PC-9 (cell line): Measurements from ENCODE around the gene LMO4. TPM values are rescaled to one million over a fixed set of nuclear protein-coding genes. Genes with fewer than 3 reads are reported as not detected.

Source experiments
- Bru-seq: library from RNA; stranded (reverse); fragments of 400-500 nt; gene quantifications from one replicate; lab custom pipeline; 2021; lab: Mats Ljungman, UMichigan
- BruChase-seq, 2 experiments: library from RNA; stranded (reverse); fragments of 400-500 nt; gene quantifications; one replicate each; lab custom pipeline; 2021; lab: Mats Ljungman, UMichigan
- BruUV-seq: library from RNA; stranded (reverse); fragments of 400-500 nt; replicated peaks from 2 replicates; lab custom pipeline; 2021; lab: Mats Ljungman, UMichigan
- CTCF ChIA-PET: fragments of 300-600 bp; sonication (Branson Sonifier 250); formaldehyde crosslinking; loops from one replicate; lab custom pipeline; 2022; ENCODE audit warnings: antibody characterized with exemption; lab: Charles Lee
- POLR2A ChIA-PET: fragments of 300-600 bp; sonication (Branson Sonifier 250); formaldehyde crosslinking; loops from one replicate; lab custom pipeline; 2022; ENCODE audit warnings: antibody characterized with exemption; ENCODE audit not compliant: unreplicated experiment; lab: Charles Lee
- DNase-seq, 2 experiments: peaks; one replicate each; pipeline versions ENCODE4 v3.0.0 to v3.0.0-alpha.2; 2015 to 2022; ENCODE audit warnings: mixed read lengths in 1 of 2
- H2AFZ ChIP-seq: fragments of 200-600 bp; sonication (generic); 2 replicates; pipeline ENCODE4 v1.8.1; 2017; ENCODE audit warnings: antibody characterized with exemption
- H3F3A ChIP-seq: fragments of 200-600 bp; sonication (generic); 2 replicates; pipeline ENCODE4 v1.8.1; 2017; ENCODE audit warnings: antibody characterized with exemption, mild to moderate bottlenecking, low read depth; ENCODE audit not compliant: insufficient read depth
- H3K27ac ChIP-seq: fragments of 200-600 bp; sonication (generic); 2 replicates; pipeline ENCODE4 v1.6.1; 2016; ENCODE audit warnings: mixed run types
- H3K27me3 ChIP-seq: fragments of 200-600 bp; sonication (generic); 2 replicates; pipeline ENCODE4 v1.6.1; 2016; ENCODE audit warnings: low read depth, mixed run types; ENCODE audit not compliant: insufficient read depth
- H3K36me3 ChIP-seq: fragments of 200-600 bp; sonication (generic); 2 replicates; pipeline ENCODE4 v1.6.1; 2016; ENCODE audit warnings: low read depth, mixed run types
- H3K4me1 ChIP-seq: fragments of 200-600 bp; sonication (generic); replicated peaks from 2 replicates; pipeline ENCODE4 v1.6.1; 2016; ENCODE audit warnings: mixed run types; ENCODE audit not compliant: insufficient read depth
- H3K4me2 ChIP-seq: fragments of 200-600 bp; sonication (generic); 2 replicates; pipeline ENCODE4 v1.6.1; 2017; ENCODE audit warnings: mixed run types
- H3K4me3 ChIP-seq: fragments of 200-600 bp; sonication (generic); 2 replicates; pipeline ENCODE4 v1.6.1; 2016; ENCODE audit warnings: mixed run types
- H3K79me2 ChIP-seq: fragments of 200-600 bp; sonication (generic); 2 replicates; pipeline ENCODE4 v1.6.1; 2017; ENCODE audit warnings: low read depth, mixed run types
- H3K9me2 ChIP-seq: fragments of 200-600 bp; sonication (generic); 2 replicates; pipeline ENCODE4 v1.8.1; 2017; ENCODE audit warnings: mild to moderate bottlenecking; ENCODE audit not compliant: insufficient read depth
- H3K9me3 ChIP-seq: fragments of 200-600 bp; sonication (generic); 2 replicates; pipeline ENCODE4 v1.8.1; 2016; ENCODE audit warnings: low read depth; ENCODE audit not compliant: insufficient read depth
- H4K20me1 ChIP-seq: fragments of 200-600 bp; sonication (generic); 2 replicates; pipeline ENCODE4 v1.8.1; 2017; ENCODE audit not compliant: insufficient read depth
- CTCF ChIP-seq: fragments of 200-600 bp; sonication (generic); conservative IDR thresholded peaks from 2 replicates; pipeline ENCODE4 v1.6.1; 2017; ENCODE audit warnings: mixed run types, antibody characterized with exemption, mild to moderate bottlenecking, moderate library complexity
- EZH2 ChIP-seq: fragments of 200-600 bp; sonication (generic); IDR thresholded peaks from 2 replicates; pipeline ENCODE4 v1.8.0; 2017; ENCODE audit warnings: antibody characterized with exemption, low read depth
- intact Hi-C: fragments of 100-400 bp; cut with micrococcal nuclease; formaldehyde crosslinking; loops from one replicate; pipeline ENCODE4 v1.10.0; 2022; ENCODE audit not compliant: unreplicated experiment
- long read RNA-seq: library from polyadenylated mRNA; stranded (forward); transcript quantifications from one replicate; pipeline ENCODE4 v2.0.0, GENCODE V29; 2022
- total RNA-seq: library from RNA; stranded (reverse); gene quantifications from 2 replicates; pipeline ENCODE4 v1.2.3, GENCODE V29; 2021

Gene LMO4
- 37.1 and 47.7 TPM in 2 replicates for total RNA-seq
- Bru-seq, nascent RNA = percentile 95 among the genes with signal in this experiment
- percentile 89 among the genes with signal in this experiment for BruChase-seq, experiment 1, labeled RNA remaining after a 2-hour chase
- BruChase-seq, experiment 2, labeled RNA remaining after a 6-hour chase = percentile 85 among the genes with signal in this experiment
- long read RNA-seq, full-length matches to known transcripts = 10 of 18 reads
- long read RNA-seq, partial matches to known transcripts = 0 of 18 reads
- long read RNA-seq, other reads (novel, unspliced or antisense) = 8 of 18 reads

GRCh38 chr1:87328272-87329050 lies at the start of gene LMO4:
TSS of gene LMO4 (plus strand) at chr1:87328880. CDS start at chr1:87332016, 3,136 bp downstream.
- Histone ChIP-seq H3K27ac (peak within 1 kb of the TSS; percentile 96), H3K4me2 (peak within 1 kb of the TSS; percentile 89), H3K9me2 (no peaks in the 10 kb centered on the region), H3K9me3 (no peaks in the 10 kb centered on the region), H2AFZ (peak within 1 kb of the TSS; percentile 98), H3K4me3 (peak within 1 kb of the TSS; percentile 96), H3F3A (peaks cover 27% of the 10 kb centered on the region), H3K79me2 (peaks cover 44% of the 10 kb centered on the region), H4K20me1 (peaks cover 27% of the 10 kb centered on the region), H3K4me1 (peaks cover 27% of the 10 kb centered on the region), H3K27me3 (no peaks in the 10 kb centered on the region), H3K36me3 (peaks cover 15% of the 10 kb centered on the region)
- intact Hi-C loops = loop anchor here (2.0 to 5.0 kb wide), 4 partner anchors 144 to 849 kb away; no protein-coding TSS in a partner anchor
- BruUV-seq = no TSS peak
- POLR2A ChIA-PET = interaction anchor here (0.6 kb wide), 2 partner anchors 414 to 733 kb away, joined by 4 to 11 read pairs; partner anchors contain the start of gene HS2ST1
- TF ChIP-seq EZH2 = no peak
- no peak for TF ChIP-seq CTCF
- peak; percentile 93 to 94 for DNase-seq
- CTCF ChIA-PET = interaction anchor here (0.6 kb wide), 1 partner anchor 23 kb away, joined by 3 read pairs; no protein-coding TSS in a partner anchor

- POLR2A ChIA-PET = no interaction called here
- Histone ChIP-seq H3K79me2 (no peaks in the 10 kb centered on the region), H3K36me3 (no peaks in the 10 kb centered on the region), H3K9me2 (no peaks in the 10 kb centered on the region), H3K27me3 (no peaks in the 10 kb centered on the region), H3F3A (no peaks in the 10 kb centered on the region), H3K4me2 (no peak overlapping the region), H3K4me3 (no peak overlapping the region), H3K4me1 (no peaks in the 10 kb centered on the region), H2AFZ (no peak overlapping the region), H3K9me3 (no peaks in the 10 kb centered on the region), H3K27ac (no peak overlapping the region), H4K20me1 (no peaks in the 10 kb centered on the region)
- BruUV-seq = no TSS peak
- TF ChIP-seq CTCF = no peak
- no peak for TF ChIP-seq EZH2
- CTCF ChIA-PET = interaction anchor here (0.6 kb wide), 1 partner anchor 88 kb away, joined by 4 read pairs; no protein-coding TSS in a partner anchor
- DNase-seq = no peak
- intact Hi-C loops = no loop called here
Measured at GRCh38 chr1:87279536-87279875, 49.2 kb upstream of the LMO4 start.

GRCh38 chr1:87279966-87280535 lies 48.6 kb upstream of the LMO4 start:
- POLR2A ChIA-PET = no interaction called here
- no TSS peak for BruUV-seq
- H3K27me3 ChIP-seq = no peaks in the 10 kb centered on the region
- no peaks in the 10 kb centered on the region for H4K20me1 ChIP-seq
- no peak overlapping the region for H3K4me3 ChIP-seq
- no peaks in the 10 kb centered on the region for H3K36me3 ChIP-seq
- TF ChIP-seq CTCF (peak; percentile 53; the same call in 1 of the 2 replicates), EZH2 (no peak)
- H2AFZ ChIP-seq = no peak overlapping the region
- H3K27ac ChIP-seq = no peak overlapping the region
- H3K4me2 ChIP-seq = no peak overlapping the region
- H3K9me2 ChIP-seq = no peaks in the 10 kb centered on the region
- CTCF ChIA-PET = interaction anchor here (0.5 to 0.6 kb wide), 3 partner anchors 89 to 959 kb away, joined by 3 to 9 read pairs (median 4); no protein-coding TSS in a partner anchor
- H3K79me2 ChIP-seq = no peaks in the 10 kb centered on the region
- DNase-seq = no peak
- intact Hi-C loops = no loop called here
- no peaks in the 10 kb centered on the region for H3K9me3 ChIP-seq
- H3K4me1 ChIP-seq = no peaks in the 10 kb centered on the region
- H3F3A ChIP-seq = no peaks in the 10 kb centered on the region
